HepG2 (cell line): ENCODE data around the gene ADIPOR1. TPM values are rescaled to one million over a fixed set of nuclear protein-coding genes. Genes with fewer than 3 reads are reported as not detected.

Experiments used
- BCL3 ChIP-seq: sonication (generic); formaldehyde crosslinking; IDR thresholded peaks from 2 replicates; pipeline ENCODE4 v1.5.1; 2020; ENCODE audit warnings: mild to moderate bottlenecking, missing genetic modification reagents, moderate library complexity
- HNRNPH1 ChIP-seq: fragments of 200-400 bp; formaldehyde crosslinking; optimal IDR thresholded peaks from 2 replicates; pipeline ENCODE3; 2017; ENCODE audit warnings: mild to moderate bottlenecking, low read depth, low read length
- PHF21A ChIP-seq: sonication (generic); formaldehyde crosslinking; IDR thresholded peaks from 2 replicates; pipeline ENCODE4 v1.5.0; 2020; ENCODE audit warnings: mild to moderate bottlenecking, missing genetic modification reagents
- PHF5A ChIP-seq: IDR thresholded peaks from one replicate; pipeline ENCODE4 v1.6.1; 2018; ENCODE audit warnings: low read depth, missing genetic modification reagents; ENCODE audit not compliant: unreplicated experiment
- SMARCC2 ChIP-seq: fragments of 450-650 bp; IDR thresholded peaks from 2 replicates; pipeline ENCODE4 v1.6.1; 2017; ENCODE audit warnings: antibody characterized with exemption, mild to moderate bottlenecking
- SNAPC4 ChIP-seq: sonication (generic); formaldehyde crosslinking; IDR thresholded peaks from 2 replicates; pipeline ENCODE4 v1.4.0; 2020; ENCODE audit warnings: mild to moderate bottlenecking, missing genetic modification reagents
- ZFP91 ChIP-seq: sonication (generic); formaldehyde crosslinking; IDR thresholded peaks from 2 replicates; pipeline ENCODE4 v1.9.0; 2022; ENCODE audit warnings: missing genetic modification reagents, mild to moderate bottlenecking, borderline replicate concordance
- ZFYVE20 ChIP-seq: sonication (generic); formaldehyde crosslinking; IDR thresholded peaks from 2 replicates; pipeline ENCODE4 v1.8.0; 2023; ENCODE audit warnings: low read depth, mild to moderate bottlenecking, moderate library complexity, missing genetic modification reagents, borderline replicate concordance
- ZNF678 ChIP-seq: sonication (generic); formaldehyde crosslinking; IDR thresholded peaks from 2 replicates; pipeline ENCODE4 v1.4.0; 2020; ENCODE audit warnings: mild to moderate bottlenecking, missing genetic modification reagents
- ZNF788 ChIP-seq: sonication (generic); formaldehyde crosslinking; IDR thresholded peaks from 2 replicates; pipeline ENCODE4 v1.5.0; 2020; ENCODE audit warnings: mild to moderate bottlenecking, missing genetic modification reagents, borderline replicate concordance
- polyA plus RNA-seq, 8 experiments: library from polyadenylated mRNA; depleted of rRNA in 3 of 8; stranded (reverse) in 7 of 8; unstranded in 1 of 8; fragments of >200 nt; fragmentation: Illumina TruSeq in 4 of 8; extraction: Trizol in 4 of 8; gene quantifications; 2 replicates each; pipeline versions ENCODE4 v1.2.1 to v1.2.3, GENCODE V29; 2011 to 2016; ENCODE audit warnings: low read depth in 4 of 8, missing spikeins in 1 of 8, mixed read lengths in 1 of 8; ENCODE audit not compliant: insufficient read depth in 1 of 8
- total RNA-seq, 5 experiments: library from RNA; depleted of rRNA; stranded (reverse); fragments of >200 nt; fragmentation: Illumina TruSeq; extraction: Trizol; gene quantifications; 2 replicates each; pipeline ENCODE4 v1.2.3, GENCODE V29; 2016; ENCODE audit warnings: low read depth in 1 of 5
- TF ChIP-seq, protein P1 (sequence below): fragments of 450-650 bp; IDR thresholded peaks from 2 replicates; pipeline ENCODE4 v1.6.1; 2017
- TF ChIP-seq, protein P2 (sequence below): IDR thresholded peaks from 2 replicates; pipeline ENCODE4 v1.6.1; 2016; ENCODE audit warnings: missing compliant biosample characterization, missing genetic modification reagents, borderline replicate concordance
- TF ChIP-seq, protein P3 (sequence below): sonication (generic); IDR thresholded peaks from 2 replicates; pipeline ENCODE4 v1.6.1; 2016; ENCODE audit warnings: low read depth, borderline replicate concordance

The ADIPOR1 gene
- total and polyA plus RNA-seq, 2 of the 13 experiments (the other 11 are each of a cell fraction or from before 2014, with no cell fraction given), result 60.0 to 141 TPM

DNA sequence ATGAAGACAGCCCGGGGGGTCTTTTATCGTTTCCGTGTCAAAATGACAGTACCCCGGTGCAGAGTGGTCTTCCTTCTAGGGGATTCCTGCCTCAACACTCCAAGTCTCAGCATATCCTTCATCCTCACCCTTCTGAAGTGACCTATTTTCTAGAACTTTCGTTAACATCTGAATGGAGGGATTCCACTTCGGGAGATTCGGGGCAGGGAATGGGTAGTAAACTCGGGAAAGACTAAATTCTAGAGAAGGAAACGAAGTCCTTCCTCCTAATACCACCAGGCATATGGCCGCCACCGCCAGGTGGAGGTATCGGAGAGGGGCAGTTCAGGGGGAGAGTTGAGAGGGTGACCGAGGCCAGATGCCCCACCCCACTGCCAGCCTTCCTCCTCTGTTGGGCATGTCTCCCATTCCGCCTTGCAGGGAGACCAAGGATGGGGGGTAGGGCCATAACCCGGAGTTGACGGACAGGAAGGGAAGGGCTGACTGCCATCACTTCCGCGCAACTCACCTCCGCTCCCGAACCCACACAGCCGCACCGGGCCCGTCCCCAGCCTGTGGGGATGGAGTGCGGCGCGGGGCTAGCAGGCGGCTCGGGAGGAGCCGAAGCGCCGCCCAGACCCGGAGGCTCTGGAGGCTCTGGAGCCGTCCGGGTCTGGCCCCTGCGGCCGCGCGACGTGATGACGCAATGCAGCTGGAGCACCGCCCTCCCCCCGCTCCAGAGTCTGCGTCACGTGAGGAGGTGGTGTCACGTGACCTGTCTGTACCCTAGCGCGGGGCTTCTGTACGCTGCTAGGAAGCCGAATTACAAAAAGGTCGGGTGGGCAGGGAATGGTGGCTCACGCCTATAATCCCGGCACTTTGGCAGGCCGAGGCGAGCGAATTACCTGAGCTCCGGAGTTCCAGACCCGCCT, 31.3 kb downstream of the ADIPOR1 start, which contains the start of gene KLHL12 (continued):
- TF ChIP-seq ZNF788 (CRISPR knock-in tag) (peak; percentile 90), PHF5A (CRISPR knock-in tag) (peak; percentile 16), ZFP91 (CRISPR knock-in tag) (peak; percentile 92; the same call in 1 of the 2 replicates), HNRNPH1 (peak; percentile 68), PHF21A (CRISPR knock-in tag) (peak; percentile 87), SMARCC2 (no peak), SNAPC4 (no peak), ZFYVE20 (CRISPR knock-in tag) (no peak), ZNF678 (CRISPR knock-in tag) (peak; percentile 65; the same call in 1 of the 2 replicates), BCL3 (CRISPR knock-in tag) (peak; percentile 88)
- TF ChIP-seq, protein P1, sequence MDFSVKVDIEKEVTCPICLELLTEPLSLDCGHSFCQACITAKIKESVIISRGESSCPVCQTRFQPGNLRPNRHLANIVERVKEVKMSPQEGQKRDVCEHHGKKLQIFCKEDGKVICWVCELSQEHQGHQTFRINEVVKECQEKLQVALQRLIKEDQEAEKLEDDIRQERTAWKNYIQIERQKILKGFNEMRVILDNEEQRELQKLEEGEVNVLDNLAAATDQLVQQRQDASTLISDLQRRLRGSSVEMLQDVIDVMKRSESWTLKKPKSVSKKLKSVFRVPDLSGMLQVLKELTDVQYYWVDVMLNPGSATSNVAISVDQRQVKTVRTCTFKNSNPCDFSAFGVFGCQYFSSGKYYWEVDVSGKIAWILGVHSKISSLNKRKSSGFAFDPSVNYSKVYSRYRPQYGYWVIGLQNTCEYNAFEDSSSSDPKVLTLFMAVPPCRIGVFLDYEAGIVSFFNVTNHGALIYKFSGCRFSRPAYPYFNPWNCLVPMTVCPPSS, result peak; percentile 85; the same call in 1 of the 2 replicates
- TF ChIP-seq, protein P2, sequence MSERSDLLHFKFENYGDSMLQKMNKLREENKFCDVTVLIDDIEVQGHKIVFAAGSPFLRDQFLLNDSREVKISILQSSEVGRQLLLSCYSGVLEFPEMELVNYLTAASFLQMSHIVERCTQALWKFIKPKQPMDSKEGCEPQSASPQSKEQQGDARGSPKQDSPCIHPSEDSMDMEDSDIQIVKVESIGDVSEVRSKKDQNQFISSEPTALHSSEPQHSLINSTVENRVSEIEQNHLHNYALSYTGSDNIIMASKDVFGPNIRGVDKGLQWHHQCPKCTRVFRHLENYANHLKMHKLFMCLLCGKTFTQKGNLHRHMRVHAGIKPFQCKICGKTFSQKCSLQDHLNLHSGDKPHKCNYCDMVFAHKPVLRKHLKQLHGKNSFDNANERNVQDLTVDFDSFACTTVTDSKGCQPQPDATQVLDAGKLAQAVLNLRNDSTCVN, result peak; percentile 100
- TF ChIP-seq, protein P3, sequence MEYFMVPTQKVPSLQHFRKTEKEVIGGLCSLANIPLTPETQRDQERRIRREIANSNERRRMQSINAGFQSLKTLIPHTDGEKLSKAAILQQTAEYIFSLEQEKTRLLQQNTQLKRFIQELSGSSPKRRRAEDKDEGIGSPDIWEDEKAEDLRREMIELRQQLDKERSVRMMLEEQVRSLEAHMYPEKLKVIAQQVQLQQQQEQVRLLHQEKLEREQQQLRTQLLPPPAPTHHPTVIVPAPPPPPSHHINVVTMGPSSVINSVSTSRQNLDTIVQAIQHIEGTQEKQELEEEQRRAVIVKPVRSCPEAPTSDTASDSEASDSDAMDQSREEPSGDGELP, result peak; percentile 70; the same call in 1 of the 2 replicates
